Body of pancreas (tissue), 4 donors: ENCODE data around the gene NUP210.

Experiments used
- CTCF ChIP-seq, 7 experiments: fragments of 450-650 bp in 4 of 7; fragments of 200-600 bp in 3 of 7; sonication (generic) in 3 of 7; IDR thresholded peaks; one replicate each; pipeline ENCODE4 v1.5.1; 2016 to 2019; ENCODE audit warnings: antibody characterized with exemption in 7 of 7
- POLR2A ChIP-seq, 3 donors: fragments of 450-650 bp; IDR thresholded peaks; one replicate each; pipeline ENCODE4 v1.6.1; 2016; ENCODE audit warnings: antibody characterized with exemption in 3 of 3, mild to moderate bottlenecking in 2 of 3

- TF ChIP-seq POLR2A (IDR thresholded peaks at IDR 0.05) (no peak), CTCF (IDR thresholded peaks at IDR 0.05) (no peak)
These were observed 114.5 kb downstream of the NUP210 start for GRCh38 chr3:13305623-13306022.
